Peyer's patch (tissue), 4 donors: Measurements from ENCODE around the gene EMP1. TPM values are rescaled to one million over a fixed set of nuclear protein-coding genes. Genes with fewer than 3 reads are reported as not detected.

Source experiments
- DNase-seq, 3 donors: peaks; one replicate each; pipeline ENCODE4 v3.0.0-alpha.2; 2017 to 2019
- H3K27ac ChIP-seq, 4 donors: fragments of 200-600 bp; sonication (generic); one replicate each; pipeline ENCODE4 v1.5.1; 2016 to 2019
- H3K27me3 ChIP-seq, 2 donors: fragments of 200-600 bp; sonication (generic); one replicate each; pipeline ENCODE4 v1.5.1; 2019
- H3K36me3 ChIP-seq, 3 donors: fragments of 200-600 bp; sonication (generic); one replicate each; pipeline ENCODE4 v1.5.1; 2016 to 2019
- H3K4me1 ChIP-seq, 4 donors: fragments of 200-600 bp; sonication (generic); one replicate each; pipeline ENCODE4 v1.5.1; 2016 to 2019
- H3K4me3 ChIP-seq, 4 donors: fragments of 200-600 bp; sonication (generic); 1 replicate in 3 of 4; 2 replicates in 1 of 4; pipeline ENCODE4 v1.5.1; 2016 to 2019; ENCODE audit warnings: mild to moderate bottlenecking in 1 of 4
- H3K9me3 ChIP-seq, 4 donors: fragments of 200-600 bp; sonication (generic); one replicate each; pipeline ENCODE4 v1.5.1; 2016 to 2019; ENCODE audit warnings: mild to moderate bottlenecking in 1 of 4
- POLR2A ChIP-seq, 2 donors: fragments of 450-650 bp; IDR thresholded peaks; one replicate each; pipeline ENCODE4 v1.5.1; 2017; ENCODE audit warnings: antibody characterized with exemption in 2 of 2, mild to moderate bottlenecking in 2 of 2, moderate library complexity in 2 of 2
- total RNA-seq, 4 donors: library from RNA; depleted of rRNA; stranded (reverse); fragments of >200 nt; gene quantifications; one replicate each; pipeline ENCODE4 v1.1.0, GENCODE V29; 2016
- TF ChIP-seq, protein P1 (sequence below), 6 experiments: fragments of 450-650 bp in 4 of 6; fragments of 200-600 bp in 2 of 6; sonication (generic) in 1 of 6; IDR thresholded peaks; one replicate each; pipeline ENCODE4 v1.5.1; 2017 to 2019; ENCODE audit warnings: antibody characterized with exemption in 6 of 6, mild to moderate bottlenecking in 3 of 6, moderate library complexity in 1 of 6

EMP1 gene
- total RNA-seq, 4 donors from 2014 or later: 37.1 to 110 (median 87.3) TPM

GRCh38 chr12:13227191-13227590 lies 30.7 kb downstream of the EMP1 start:
- H3K4me1 ChIP-seq: no peaks in the 10 kb centered on the region
- no peaks in the 10 kb centered on the region for H3K9me3 ChIP-seq
- H3K36me3 ChIP-seq: no peaks in the 10 kb centered on the region
- TF ChIP-seq POLR2A (IDR thresholded peaks at IDR 0.05): no peak
- TF ChIP-seq, protein P1, sequence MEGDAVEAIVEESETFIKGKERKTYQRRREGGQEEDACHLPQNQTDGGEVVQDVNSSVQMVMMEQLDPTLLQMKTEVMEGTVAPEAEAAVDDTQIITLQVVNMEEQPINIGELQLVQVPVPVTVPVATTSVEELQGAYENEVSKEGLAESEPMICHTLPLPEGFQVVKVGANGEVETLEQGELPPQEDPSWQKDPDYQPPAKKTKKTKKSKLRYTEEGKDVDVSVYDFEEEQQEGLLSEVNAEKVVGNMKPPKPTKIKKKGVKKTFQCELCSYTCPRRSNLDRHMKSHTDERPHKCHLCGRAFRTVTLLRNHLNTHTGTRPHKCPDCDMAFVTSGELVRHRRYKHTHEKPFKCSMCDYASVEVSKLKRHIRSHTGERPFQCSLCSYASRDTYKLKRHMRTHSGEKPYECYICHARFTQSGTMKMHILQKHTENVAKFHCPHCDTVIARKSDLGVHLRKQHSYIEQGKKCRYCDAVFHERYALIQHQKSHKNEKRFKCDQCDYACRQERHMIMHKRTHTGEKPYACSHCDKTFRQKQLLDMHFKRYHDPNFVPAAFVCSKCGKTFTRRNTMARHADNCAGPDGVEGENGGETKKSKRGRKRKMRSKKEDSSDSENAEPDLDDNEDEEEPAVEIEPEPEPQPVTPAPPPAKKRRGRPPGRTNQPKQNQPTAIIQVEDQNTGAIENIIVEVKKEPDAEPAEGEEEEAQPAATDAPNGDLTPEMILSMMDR (IDR thresholded peaks at IDR 0.05): no peak
- DNase-seq: no peak
- no peak overlapping the region for H3K27ac ChIP-seq
- no peak overlapping the region for H3K4me3 ChIP-seq
- H3K27me3 ChIP-seq: no peaks in the 10 kb centered on the region

DNA sequence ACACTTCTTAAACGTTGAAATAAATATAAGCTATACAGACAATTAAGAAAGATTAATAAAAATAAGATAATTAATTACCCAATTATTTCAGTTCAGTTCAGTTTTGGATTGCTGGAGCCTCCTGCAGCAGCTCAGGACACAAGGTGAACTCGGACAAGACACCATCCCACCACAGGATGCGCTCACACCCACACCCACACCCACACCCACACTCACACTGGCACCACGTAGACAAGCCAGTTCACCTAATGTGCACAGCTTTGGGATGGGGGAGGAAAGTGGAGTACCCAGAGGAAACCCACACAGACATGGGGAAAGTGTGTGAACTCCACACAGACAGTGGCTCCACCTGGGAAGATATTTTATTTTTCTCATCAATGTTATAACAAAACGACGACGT lies 32.1 kb downstream of the EMP1 start:
- H3K27me3 ChIP-seq: no peaks in the 10 kb centered on the region
- no peak overlapping the region for H3K4me3 ChIP-seq
- no peaks in the 10 kb centered on the region for H3K4me1 ChIP-seq
- DNase-seq: no peak
- no peaks in the 10 kb centered on the region for H3K36me3 ChIP-seq
- H3K9me3 ChIP-seq: no peaks in the 10 kb centered on the region
- H3K27ac ChIP-seq: no peak overlapping the region
- TF ChIP-seq, protein P1 (IDR thresholded peaks at IDR 0.05): no peak
- TF ChIP-seq POLR2A (IDR thresholded peaks at IDR 0.05): no peak

GRCh38 chr12:13229504-13229903 lies 33.0 kb downstream of the EMP1 start:
- no peaks in the 10 kb centered on the region for H3K36me3 ChIP-seq
- H3K4me3 ChIP-seq: no peak overlapping the region
- no peak for TF ChIP-seq POLR2A (IDR thresholded peaks at IDR 0.05)
- TF ChIP-seq, protein P1 (IDR thresholded peaks at IDR 0.05): no peak
- no peak for DNase-seq
- no peaks in the 10 kb centered on the region for H3K27me3 ChIP-seq
- H3K27ac ChIP-seq: no peak overlapping the region
- H3K4me1 ChIP-seq: no peaks in the 10 kb centered on the region
- no peaks in the 10 kb centered on the region for H3K9me3 ChIP-seq

GRCh38 chr12:13230500-13230899 lies 34.0 kb downstream of the EMP1 start:
- H3K27ac ChIP-seq: no peak overlapping the region
- TF ChIP-seq POLR2A (IDR thresholded peaks at IDR 0.05): no peak
- TF ChIP-seq, protein P1 (IDR thresholded peaks at IDR 0.05): no peak

DNA sequence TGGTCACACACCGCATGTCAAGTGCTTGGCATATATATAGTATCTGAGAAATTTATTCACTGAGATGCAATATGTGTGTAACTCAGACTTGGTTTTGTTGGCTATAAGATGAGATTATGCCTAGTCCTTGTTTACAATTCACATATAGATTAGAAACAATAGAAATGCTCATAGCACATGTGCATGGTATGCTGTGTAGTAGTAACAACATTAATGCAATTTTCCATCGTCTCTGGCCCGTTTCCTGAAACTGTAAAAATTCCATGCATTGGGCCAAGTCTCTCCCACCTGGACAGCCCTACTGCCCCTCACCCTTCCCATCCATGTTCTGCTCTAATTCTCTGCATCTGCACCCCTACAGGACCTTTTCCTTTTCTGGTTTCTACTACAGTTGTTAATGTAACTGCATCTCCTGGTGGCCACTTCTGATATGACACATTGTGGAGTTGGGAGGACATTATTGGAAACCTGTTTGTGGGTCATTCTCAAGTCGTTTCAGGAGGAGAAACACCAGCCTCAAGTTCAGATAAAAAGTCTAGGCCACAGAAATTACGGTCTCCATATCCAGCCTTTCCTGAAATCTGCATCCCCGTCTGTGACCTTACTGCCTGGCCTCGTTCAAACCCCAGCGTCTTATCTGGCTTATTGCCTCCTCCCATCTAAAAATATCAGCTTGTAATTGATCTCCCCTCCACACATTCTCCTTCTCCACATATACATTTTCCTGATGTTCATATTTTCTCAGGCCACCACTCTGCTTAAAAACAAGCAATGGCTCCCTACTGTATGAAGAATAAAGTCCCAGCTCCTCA lies 37.5 kb downstream of the EMP1 start:
- Histone ChIP-seq H3K27ac (no peak overlapping the region), H3K36me3 (no peaks in the 10 kb centered on the region), H3K4me3 (no peak overlapping the region), H3K4me1 (no peaks in the 10 kb centered on the region), H3K9me3 (no peaks in the 10 kb centered on the region), H3K27me3 (no peaks in the 10 kb centered on the region)
- TF ChIP-seq, protein P1 (IDR thresholded peaks at IDR 0.05): peak; percentile 41 to 95 (median 82)
- TF ChIP-seq POLR2A (IDR thresholded peaks at IDR 0.05): no peak
- DNase-seq: peak in 2 of 3 donors; percentile 44 to 75

More at GRCh38 chr12:13230500-13230899, 34.0 kb downstream of the EMP1 start:
- DNase-seq: no peak
- Histone ChIP-seq H3K4me1 (no peaks in the 10 kb centered on the region), H3K4me3 (no peak overlapping the region), H3K36me3 (no peaks in the 10 kb centered on the region), H3K9me3 (no peaks in the 10 kb centered on the region), H3K27me3 (no peaks in the 10 kb centered on the region)
